GM12878 (cell line): ENCODE data around the gene MCHR1. TPM values are rescaled to one million over a fixed set of nuclear protein-coding genes. Genes with fewer than 3 reads are reported as not detected.

ENCODE experiments used
- ATAC-seq: fragments of 200-7000 bp; cut with Tn5 transposase; 3 replicates; pipeline ENCODE4 v1.9.1; 2020; ENCODE audit warnings: mild to moderate bottlenecking, moderate library complexity
- BruUV-seq: library from RNA; stranded (reverse); fragments of 400-500 nt; replicated peaks from 2 replicates; lab custom pipeline; 2021; lab: Mats Ljungman, UMichigan
- CTCF ChIA-PET: fragments of 300-600 bp; sonication (Branson Sonifier 250); formaldehyde crosslinking; extraction: SDS; loops from one replicate; lab custom pipeline; 2021; ENCODE audit warnings: inconsistent platforms; lab: Yijun Ruan, JAX
- POLR2A ChIA-PET: fragments of 350-600 bp; formaldehyde crosslinking; extraction: SDS; loops from one replicate; lab custom pipeline; 2021; ENCODE audit warnings: inconsistent platforms; lab: Charles Lee
- RAD21 ChIA-PET: fragments of 300-600 bp; sonication (Branson Sonifier 250); formaldehyde crosslinking; loops from one replicate; lab custom pipeline; 2023; ENCODE audit warnings: antibody characterized with exemption; ENCODE audit not compliant: unreplicated experiment; lab: Charles Lee
- SMC1A ChIA-PET: fragments of 300-600 bp; sonication (Branson Sonifier 250); formaldehyde crosslinking; loops from one replicate; lab custom pipeline; 2023; ENCODE audit not compliant: unreplicated experiment, uncharacterized antibody; lab: Charles Lee
- DNase-seq: peaks from one replicate; pipeline ENCODE4 v3.0.0-alpha.2; 2011; ENCODE audit warnings: low read depth, low spot score
- FAIRE-seq: peaks from 3 replicates; lab custom pipeline; 2011; peaks lifted over from hg19 to GRCh38; lab: Jason Lieb, UNC
- H2AFZ ChIP-seq: 2 replicates; pipeline ENCODE4 v1.6.0; 2011; ENCODE audit warnings: low read depth, low read length, control low read depth; ENCODE audit not compliant: control insufficient read depth
- H3K27ac ChIP-seq: 2 replicates; pipeline ENCODE4 v1.5.1; 2011; ENCODE audit warnings: control low read depth; ENCODE audit not compliant: control insufficient read depth, insufficient read depth
- H3K27me3 ChIP-seq, 2 experiments: replicated peaks in 1 of 2; 2 replicates each; pipeline versions ENCODE4 v1.6.0 to v1.6.1; 2011; ENCODE audit warnings: low read length in 1 of 2; ENCODE audit not compliant: control insufficient read depth in 2 of 2, insufficient read depth in 2 of 2
- H3K36me3 ChIP-seq, 2 experiments: 2 replicates each; pipeline ENCODE4 v1.5.1; 2011; ENCODE audit warnings: low read length in 1 of 2; ENCODE audit not compliant: control insufficient read depth in 2 of 2, insufficient read depth in 2 of 2
- H3K4me1 ChIP-seq: 2 replicates; pipeline ENCODE4 v1.6.1; 2011; ENCODE audit warnings: mild to moderate bottlenecking, low read length, moderate library complexity, mixed read lengths; ENCODE audit not compliant: control insufficient read depth, insufficient read depth
- H3K4me2 ChIP-seq: 2 replicates; pipeline ENCODE4 v1.6.0; 2011; ENCODE audit warnings: control low read depth; ENCODE audit not compliant: control insufficient read depth, insufficient read depth
- H3K4me3 ChIP-seq: fragments of 200-600 bp; sonication (generic); 2 replicates; pipeline ENCODE4 v1.5.1; 2016
- H3K79me2 ChIP-seq: 2 replicates; pipeline ENCODE4 v1.6.0; 2011; ENCODE audit warnings: low read length; ENCODE audit not compliant: control insufficient read depth, insufficient read depth
- H3K9ac ChIP-seq: 2 replicates; pipeline ENCODE4 v1.8.0; 2011; ENCODE audit warnings: low read length, control low read depth, mixed read lengths; ENCODE audit not compliant: control insufficient read depth, insufficient read depth
- H3K9me3 ChIP-seq: replicated peaks from 3 replicates; pipeline ENCODE4 v1.5.1; 2011; ENCODE audit warnings: mild to moderate bottlenecking, low read length; ENCODE audit not compliant: control insufficient read depth, insufficient read depth
- H4K20me1 ChIP-seq: 2 replicates; pipeline ENCODE4 v1.6.0; 2011; ENCODE audit not compliant: control insufficient read depth, insufficient read depth
- EED ChIP-seq: sonication (generic); IDR thresholded peaks from 2 replicates; pipeline ENCODE4 v1.6.1; 2016; ENCODE audit warnings: antibody characterized with exemption, low read depth
- HCFC1 ChIP-seq: fragments of 150-350 bp; IDR thresholded peaks from 2 replicates; pipeline ENCODE4 v1.6.1; 2014; ENCODE audit warnings: low read length
- KLF5 ChIP-seq: fragments of 450-650 bp; IDR thresholded peaks from 2 replicates; pipeline ENCODE4 v1.6.1; 2014; ENCODE audit warnings: mild to moderate bottlenecking; ENCODE audit not compliant: partially characterized antibody
- MEF2A ChIP-seq: IDR thresholded peaks from 2 replicates; pipeline ENCODE4 v1.6.1; 2011; ENCODE audit warnings: low read depth, mild to moderate bottlenecking, low read length, moderate library complexity; ENCODE audit not compliant: insufficient read depth
- NFXL1 ChIP-seq: fragments of 450-650 bp; IDR thresholded peaks from 2 replicates; pipeline ENCODE4 v1.6.1; 2017; ENCODE audit warnings: antibody characterized with exemption, mild to moderate bottlenecking, borderline replicate concordance
- NFYB ChIP-seq: IDR thresholded peaks from 2 replicates; pipeline ENCODE4 v1.6.1; 2011; ENCODE audit warnings: low read depth, mild to moderate bottlenecking, low read length, improper control_type of control experiment, moderate library complexity; ENCODE audit not compliant: insufficient read depth
- PAX8 ChIP-seq: fragments of 450-650 bp; IDR thresholded peaks from 2 replicates; pipeline ENCODE4 v1.6.1; 2017; ENCODE audit warnings: mild to moderate bottlenecking, moderate library complexity
- POLR2AphosphoS5 ChIP-seq: IDR thresholded peaks from 2 replicates; pipeline ENCODE4 v1.6.1; 2011; ENCODE audit warnings: mild to moderate bottlenecking, low read length, inconsistent platforms
- SP1 ChIP-seq: IDR thresholded peaks from one replicate; pipeline ENCODE4 v1.6.1; 2011; ENCODE audit warnings: low read depth, low read length
- TAF1 ChIP-seq: IDR thresholded peaks from 2 replicates; pipeline ENCODE4 v1.6.1; 2011; ENCODE audit warnings: mild to moderate bottlenecking, low read depth, low read length, borderline replicate concordance
- ZBED1 ChIP-seq: IDR thresholded peaks from 2 replicates; pipeline ENCODE4 v1.6.1; 2016; ENCODE audit warnings: borderline replicate concordance
- WGBS: methylation state at CpG from one replicate; pipeline ENCODE4 v1.1.6; 2016; ENCODE audit warnings: low lambda C conversion rate; ENCODE audit not compliant: insufficient replicate concordance, insufficient coverage; ENCODE audit errors: missing lambda C conversion rate; 5-methylcytosine and 5-hydroxymethylcytosine counted together
- in situ Hi-C: fragments of 300-500 bp; cut with MboI; formaldehyde crosslinking; loops from 9 replicates; pipeline ENCODE4 v1.14.3; 2018; ENCODE audit warnings: mixed read lengths
- intact Hi-C: fragments of 100-400 bp; cut with micrococcal nuclease; formaldehyde crosslinking; loops from one replicate; pipeline ENCODE4 v1.14.2; 2022; ENCODE audit not compliant: unreplicated experiment
- polyA plus RNA-seq, 11 experiments: library from polyadenylated mRNA; depleted of rRNA in 4 of 11; unstranded in 6 of 11; stranded (reverse) in 5 of 11; fragments of >200 nt; fragmentation: Nextera tagmentation in 4 of 11; fragmentation: Illumina TruSeq in 1 of 11; extraction: Ambion mirVana in 4 of 11; extraction: Trizol in 1 of 11; gene quantifications; 1 replicate in 1 of 11; 2 replicates in 10 of 11; pipeline versions ENCODE4 v1.2.1 to v1.2.3, GENCODE V29; 2011 to 2016; ENCODE audit warnings: inconsistent platforms in 2 of 11, missing spikeins in 2 of 11, low read depth in 1 of 11
- total RNA-seq, 4 experiments: library from RNA; depleted of rRNA in 3 of 4; stranded (reverse); fragments of >200 nt in 3 of 4; fragmentation: Illumina TruSeq in 1 of 4; extraction: Trizol in 1 of 4; gene quantifications; 2 replicates each; pipeline versions ENCODE4 v1.2.1 to v1.2.3, GENCODE V29; 2013 to 2021
- TF ChIP-seq, protein P1 (sequence below): fragments of 450-650 bp; IDR thresholded peaks from 2 replicates; pipeline ENCODE4 v1.6.1; 2017; ENCODE audit warnings: mild to moderate bottlenecking, moderate library complexity
- TF ChIP-seq, protein P2 (sequence below): fragments of 450-650 bp; IDR thresholded peaks from 2 replicates; pipeline ENCODE4 v1.6.1; 2014; ENCODE audit warnings: mild to moderate bottlenecking
- TF ChIP-seq, protein P3 (sequence below): IDR thresholded peaks from 2 replicates; pipeline ENCODE4 v1.6.1; 2011; ENCODE audit warnings: borderline replicate concordance, low read depth, mild to moderate bottlenecking, moderate library complexity, mixed read lengths, low read length; ENCODE audit not compliant: insufficient read depth; ENCODE audit errors: extremely low read length
- TF ChIP-seq, protein P4 (sequence below): IDR thresholded peaks from 2 replicates; pipeline ENCODE4 v1.6.1; 2012; ENCODE audit warnings: low read depth, low read length, improper control_type of control experiment

The MCHR1 gene
- total and polyA plus RNA-seq, 10 of the 15 experiments (the other 5 are each of a cell fraction or from before 2014, with no cell fraction given): not detected

DNA sequence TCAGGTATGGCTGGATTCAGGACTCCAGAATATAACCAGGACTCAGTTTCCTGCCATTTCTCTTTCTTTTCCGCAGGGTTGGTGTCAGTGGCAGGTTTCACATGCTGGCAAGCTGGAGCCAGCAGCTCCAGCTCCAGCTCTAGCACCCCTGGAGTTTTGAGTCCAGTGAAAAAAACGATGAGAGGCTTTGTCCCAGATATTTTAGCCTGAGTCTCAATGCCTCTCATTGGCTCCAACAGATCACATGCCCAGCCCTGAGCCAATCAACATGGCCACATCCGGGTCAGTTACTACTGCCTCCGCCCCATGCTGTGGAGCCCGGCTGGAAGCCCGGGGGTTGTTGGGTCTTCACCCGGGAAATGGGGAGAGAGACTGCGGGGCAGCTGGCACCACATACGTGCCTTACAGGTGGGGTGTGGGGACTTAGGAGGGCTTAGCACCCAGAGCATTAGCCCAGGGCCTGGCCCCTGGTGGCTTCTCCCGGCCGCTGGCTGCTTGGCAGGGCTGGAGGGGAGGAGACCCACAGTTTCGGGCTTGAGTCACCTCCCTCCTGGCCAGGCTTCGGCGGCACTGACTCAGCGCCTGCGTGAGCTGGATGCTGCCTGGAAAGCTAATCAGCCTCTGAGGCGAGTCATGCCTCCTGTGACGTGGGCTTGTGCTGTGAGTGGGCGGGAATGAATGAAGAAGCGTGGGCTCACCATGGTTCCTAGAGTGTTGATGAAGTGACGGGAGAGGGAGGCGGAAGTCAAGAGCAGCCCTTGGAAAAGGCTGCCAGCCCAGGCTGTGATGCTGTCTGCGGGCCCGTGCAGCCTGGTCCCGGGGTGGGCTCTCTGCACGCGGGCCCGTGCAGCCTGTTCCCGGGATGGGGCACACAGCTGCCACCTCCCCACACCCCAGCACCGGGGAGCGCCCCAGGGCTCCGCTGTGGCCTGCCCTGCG, 27.5 kb upstream of the MCHR1 start:
- H3K27me3 ChIP-seq: no peaks in the 10 kb centered on the region
- intact Hi-C loops: no loop called here
- WGBS: 16% methylated on average over 32 of the region's 33 CpGs
- H3K79me2 ChIP-seq: no peaks in the 10 kb centered on the region
- peak overlapping the region; percentile 79 for H3K9ac ChIP-seq
- peak overlapping the region; percentile 85 for H3K27ac ChIP-seq
- no peaks in the 10 kb centered on the region for H3K36me3 ChIP-seq
- ATAC-seq: peak; percentile 85
- peaks cover 8% of the 10 kb centered on the region for H3K4me1 ChIP-seq
- no peaks in the 10 kb centered on the region for H3K9me3 ChIP-seq
- ChIA-PET RAD21 (interaction anchor here (1.5 to 2.9 kb wide), 5 partner anchors 15 to 247 kb away, joined by 3 to 12 read pairs (median 7); partner anchors contain the start of gene MRTFA), POLR2A (interaction anchor here (1.1 to 1.2 kb wide), 2 partner anchors 247 to 277 kb away, joined by 3 read pairs; no protein-coding TSS in a partner anchor), SMC1A (interaction anchor here (0.9 to 2.7 kb wide), 6 partner anchors 10 to 247 kb away, joined by 3 to 10 read pairs (median 4); no protein-coding TSS in a partner anchor), CTCF (interaction anchor here (1.0 to 11.1 kb wide), 4 partner anchors 31 to 215 kb away, joined by 3 to 339 read pairs (median 78); no protein-coding TSS in a partner anchor)
- H2AFZ ChIP-seq: peak overlapping the region; percentile 90
- peak overlapping the region; percentile 75 for H3K4me2 ChIP-seq
- BruUV-seq: no TSS peak
- H3K4me3 ChIP-seq: peak overlapping the region; percentile 49; the same call in 1 of the 2 replicates
- peak; percentile 84 for FAIRE-seq
- H4K20me1 ChIP-seq: no peaks in the 10 kb centered on the region
- no peak for DNase-seq
- in situ Hi-C loops: no loop called here
- 0 out of 2 replicates have a peak, but pooled peaks have one; percentile 51 for TF ChIP-seq NFYB
- TF ChIP-seq MEF2A: no peak
- TF ChIP-seq, protein P1, sequence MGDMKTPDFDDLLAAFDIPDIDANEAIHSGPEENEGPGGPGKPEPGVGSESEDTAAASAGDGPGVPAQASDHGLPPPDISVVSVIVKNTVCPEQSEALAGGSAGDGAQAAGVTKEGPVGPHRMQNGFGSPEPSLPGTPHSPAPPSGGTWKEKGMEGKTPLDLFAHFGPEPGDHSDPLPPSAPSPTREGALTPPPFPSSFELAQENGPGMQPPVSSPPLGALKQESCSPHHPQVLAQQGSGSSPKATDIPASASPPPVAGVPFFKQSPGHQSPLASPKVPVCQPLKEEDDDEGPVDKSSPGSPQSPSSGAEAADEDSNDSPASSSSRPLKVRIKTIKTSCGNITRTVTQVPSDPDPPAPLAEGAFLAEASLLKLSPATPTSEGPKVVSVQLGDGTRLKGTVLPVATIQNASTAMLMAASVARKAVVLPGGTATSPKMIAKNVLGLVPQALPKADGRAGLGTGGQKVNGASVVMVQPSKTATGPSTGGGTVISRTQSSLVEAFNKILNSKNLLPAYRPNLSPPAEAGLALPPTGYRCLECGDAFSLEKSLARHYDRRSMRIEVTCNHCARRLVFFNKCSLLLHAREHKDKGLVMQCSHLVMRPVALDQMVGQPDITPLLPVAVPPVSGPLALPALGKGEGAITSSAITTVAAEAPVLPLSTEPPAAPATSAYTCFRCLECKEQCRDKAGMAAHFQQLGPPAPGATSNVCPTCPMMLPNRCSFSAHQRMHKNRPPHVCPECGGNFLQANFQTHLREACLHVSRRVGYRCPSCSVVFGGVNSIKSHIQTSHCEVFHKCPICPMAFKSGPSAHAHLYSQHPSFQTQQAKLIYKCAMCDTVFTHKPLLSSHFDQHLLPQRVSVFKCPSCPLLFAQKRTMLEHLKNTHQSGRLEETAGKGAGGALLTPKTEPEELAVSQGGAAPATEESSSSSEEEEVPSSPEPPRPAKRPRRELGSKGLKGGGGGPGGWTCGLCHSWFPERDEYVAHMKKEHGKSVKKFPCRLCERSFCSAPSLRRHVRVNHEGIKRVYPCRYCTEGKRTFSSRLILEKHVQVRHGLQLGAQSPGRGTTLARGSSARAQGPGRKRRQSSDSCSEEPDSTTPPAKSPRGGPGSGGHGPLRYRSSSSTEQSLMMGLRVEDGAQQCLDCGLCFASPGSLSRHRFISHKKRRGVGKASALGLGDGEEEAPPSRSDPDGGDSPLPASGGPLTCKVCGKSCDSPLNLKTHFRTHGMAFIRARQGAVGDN: no peak
- TF ChIP-seq HCFC1: no peak
- TF ChIP-seq NFXL1: no peak
- TF ChIP-seq PAX8: no peak
- no peak for TF ChIP-seq SP1
- no peak for TF ChIP-seq KLF5
- no peak for TF ChIP-seq ZBED1
- TF ChIP-seq, protein P2, sequence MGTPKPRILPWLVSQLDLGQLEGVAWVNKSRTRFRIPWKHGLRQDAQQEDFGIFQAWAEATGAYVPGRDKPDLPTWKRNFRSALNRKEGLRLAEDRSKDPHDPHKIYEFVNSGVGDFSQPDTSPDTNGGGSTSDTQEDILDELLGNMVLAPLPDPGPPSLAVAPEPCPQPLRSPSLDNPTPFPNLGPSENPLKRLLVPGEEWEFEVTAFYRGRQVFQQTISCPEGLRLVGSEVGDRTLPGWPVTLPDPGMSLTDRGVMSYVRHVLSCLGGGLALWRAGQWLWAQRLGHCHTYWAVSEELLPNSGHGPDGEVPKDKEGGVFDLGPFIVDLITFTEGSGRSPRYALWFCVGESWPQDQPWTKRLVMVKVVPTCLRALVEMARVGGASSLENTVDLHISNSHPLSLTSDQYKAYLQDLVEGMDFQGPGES: no peak
- peak; percentile 54; the same call in 1 of the 2 replicates for TF ChIP-seq POLR2AphosphoS5
- TF ChIP-seq, protein P3, sequence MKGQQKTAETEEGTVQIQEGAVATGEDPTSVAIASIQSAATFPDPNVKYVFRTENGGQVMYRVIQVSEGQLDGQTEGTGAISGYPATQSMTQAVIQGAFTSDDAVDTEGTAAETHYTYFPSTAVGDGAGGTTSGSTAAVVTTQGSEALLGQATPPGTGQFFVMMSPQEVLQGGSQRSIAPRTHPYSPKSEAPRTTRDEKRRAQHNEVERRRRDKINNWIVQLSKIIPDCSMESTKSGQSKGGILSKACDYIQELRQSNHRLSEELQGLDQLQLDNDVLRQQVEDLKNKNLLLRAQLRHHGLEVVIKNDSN: peak; percentile 90
- TF ChIP-seq, protein P4, sequence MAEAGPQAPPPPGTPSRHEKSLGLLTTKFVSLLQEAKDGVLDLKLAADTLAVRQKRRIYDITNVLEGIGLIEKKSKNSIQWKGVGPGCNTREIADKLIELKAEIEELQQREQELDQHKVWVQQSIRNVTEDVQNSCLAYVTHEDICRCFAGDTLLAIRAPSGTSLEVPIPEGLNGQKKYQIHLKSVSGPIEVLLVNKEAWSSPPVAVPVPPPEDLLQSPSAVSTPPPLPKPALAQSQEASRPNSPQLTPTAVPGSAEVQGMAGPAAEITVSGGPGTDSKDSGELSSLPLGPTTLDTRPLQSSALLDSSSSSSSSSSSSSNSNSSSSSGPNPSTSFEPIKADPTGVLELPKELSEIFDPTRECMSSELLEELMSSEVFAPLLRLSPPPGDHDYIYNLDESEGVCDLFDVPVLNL: no peak
- 0 out of 2 replicates have a peak, but pooled peaks have one; percentile 25 for TF ChIP-seq TAF1
- no peak for TF ChIP-seq EED
